GM18511 (cell line): Measurements from ENCODE around the gene TPM2.

Experiments
- ATAC-seq: cut with Tn5 transposase; IDR thresholded peaks from one replicate; pipeline ENCODE4 v1.9.1; 2021; ENCODE audit warnings: mild to moderate bottlenecking, moderate library complexity; ENCODE audit not compliant: unreplicated experiment

Gene TPM2

GRCh38 chr9:35636135-35636876, 53.4 kb downstream of the TPM2 start:
- ATAC-seq = no peak

DNA sequence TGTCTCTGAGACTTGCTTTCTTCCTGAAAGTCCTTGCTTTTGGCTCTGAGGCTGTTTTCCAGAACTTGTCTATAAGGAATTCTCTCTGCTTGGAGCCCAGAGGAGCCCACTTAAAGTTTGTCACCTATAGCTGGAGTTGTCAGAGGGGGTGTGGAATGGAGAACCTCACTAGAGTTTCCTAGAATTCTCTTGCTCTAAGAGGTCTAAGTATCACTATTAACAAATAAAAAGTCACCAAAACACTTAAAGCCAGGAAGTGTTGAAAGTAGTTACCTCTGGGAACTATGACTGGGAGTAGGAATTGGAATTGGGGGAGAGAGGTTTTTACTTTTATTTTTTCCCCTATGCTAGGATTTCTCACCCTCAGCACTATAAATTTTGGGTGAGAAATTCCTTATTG, 54.0 kb downstream of the TPM2 start:
- ATAC-seq = no peak
